Liver (tissue), 9 donors: ENCODE data around the gene HOXB9. TPM values are rescaled to one million over a fixed set of nuclear protein-coding genes. Genes with fewer than 3 reads are reported as not detected.

ENCODE experiments used
- DNase-seq: peaks from one replicate; pipeline ENCODE4 v3.0.0-alpha.2; 2017; ENCODE audit warnings: low spot score
- H3K27ac ChIP-seq, 2 donors: one replicate each; pipeline ENCODE4 v1.7.0; 2013; ENCODE audit warnings: inconsistent platforms in 2 of 2, low read length in 2 of 2, control low read depth in 1 of 2, low read depth in 1 of 2, mild to moderate bottlenecking in 1 of 2
- H3K27me3 ChIP-seq, 4 donors: one replicate each; pipeline versions ENCODE4 v1.6.1 to v1.7.0; 2013; ENCODE audit warnings: low read length in 3 of 4, inconsistent platforms in 1 of 4, mild to moderate bottlenecking in 1 of 4, moderate library complexity in 1 of 4; ENCODE audit not compliant: control insufficient read depth in 4 of 4, insufficient read depth in 4 of 4
- H3K36me3 ChIP-seq, 4 donors: one replicate each; pipeline versions ENCODE4 v1.6.1 to v1.7.0; 2013; ENCODE audit warnings: low read length in 3 of 4, mild to moderate bottlenecking in 3 of 4, low read depth in 1 of 4, moderate library complexity in 1 of 4; ENCODE audit not compliant: control insufficient read depth in 4 of 4, insufficient read depth in 3 of 4
- H3K4me1 ChIP-seq, 4 donors: one replicate each; pipeline versions ENCODE4 v1.6.1 to v1.7.0; 2013; ENCODE audit warnings: low read length in 3 of 4, mild to moderate bottlenecking in 3 of 4, moderate library complexity in 1 of 4; ENCODE audit not compliant: control insufficient read depth in 4 of 4, insufficient read depth in 4 of 4
- H3K4me3 ChIP-seq, 3 donors: one replicate each; pipeline versions ENCODE4 v1.6.1 to v1.7.0; 2013; ENCODE audit warnings: low read length in 3 of 3, control low read depth in 1 of 3, low read depth in 1 of 3, mild to moderate bottlenecking in 1 of 3
- H3K9ac ChIP-seq, 2 donors: one replicate each; pipeline ENCODE4 v1.7.0; 2013; ENCODE audit warnings: low read length in 2 of 2, mild to moderate bottlenecking in 2 of 2, moderate library complexity in 2 of 2, control low read depth in 1 of 2, low read depth in 1 of 2
- H3K9me3 ChIP-seq, 4 donors: one replicate each; pipeline versions ENCODE4 v1.6.1 to v1.7.0; 2013; ENCODE audit warnings: low read length in 3 of 4; ENCODE audit not compliant: control insufficient read depth in 4 of 4
- EGR1 ChIP-seq, 2 donors: IDR thresholded peaks; 2 replicates each; pipeline ENCODE4 v1.6.1; 2016 to 2018; ENCODE audit warnings: antibody characterized with exemption in 2 of 2, low read depth in 2 of 2
- FOXA1 ChIP-seq: IDR thresholded peaks from 2 replicates; pipeline ENCODE4 v1.6.1; 2016; ENCODE audit warnings: antibody characterized with exemption
- FOXA2 ChIP-seq: IDR thresholded peaks from 2 replicates; pipeline ENCODE4 v1.6.1; 2016; ENCODE audit warnings: antibody characterized with exemption
- GABPA ChIP-seq, 2 donors: IDR thresholded peaks in 1 of 2; conservative IDR thresholded peaks in 1 of 2; 2 replicates each; pipeline ENCODE4 v1.6.1; 2016; ENCODE audit warnings: antibody characterized with exemption in 2 of 2, mild to moderate bottlenecking in 1 of 2, moderate library complexity in 1 of 2
- HNF4A ChIP-seq, 2 donors: conservative IDR thresholded peaks; 2 replicates each; pipeline ENCODE4 v1.6.1; 2016; ENCODE audit warnings: antibody characterized with exemption in 2 of 2, mild to moderate bottlenecking in 2 of 2
- HNF4G ChIP-seq: IDR thresholded peaks from 2 replicates; pipeline ENCODE4 v1.6.1; 2016; ENCODE audit warnings: antibody characterized with exemption
- JUND ChIP-seq, 2 donors: IDR thresholded peaks; 2 replicates each; pipeline ENCODE4 v1.6.1; 2016; ENCODE audit warnings: antibody characterized with exemption in 2 of 2
- NR2F2 ChIP-seq: IDR thresholded peaks from 2 replicates; pipeline ENCODE4 v1.6.1; 2016; ENCODE audit warnings: antibody characterized with exemption
- RXRA ChIP-seq, 2 donors: IDR thresholded peaks; 2 replicates each; pipeline ENCODE4 v1.6.1; 2017 to 2018; ENCODE audit warnings: antibody characterized with exemption in 2 of 2, mild to moderate bottlenecking in 1 of 2
- SP1 ChIP-seq: IDR thresholded peaks from 2 replicates; pipeline ENCODE4 v1.6.1; 2018; ENCODE audit warnings: antibody characterized with exemption, mild to moderate bottlenecking
- TAF1 ChIP-seq: conservative IDR thresholded peaks from 2 replicates; pipeline ENCODE4 v1.6.1; 2016; ENCODE audit warnings: antibody characterized with exemption, mild to moderate bottlenecking
- YY1 ChIP-seq: IDR thresholded peaks from 2 replicates; pipeline ENCODE4 v1.6.1; 2016; ENCODE audit warnings: antibody characterized with exemption, mild to moderate bottlenecking
- WGBS: extraction: QIAGEN DNeasy Blood & Tissue Kit; methylation state at CpG from one replicate; pipeline ENCODE4 v1.1.7; 2013; 5-methylcytosine and 5-hydroxymethylcytosine counted together
- polyA plus RNA-seq, 2 donors: library from polyadenylated mRNA; stranded (reverse) in 1 of 2; unstranded in 1 of 2; fragments of 200-250 nt in 1 of 2; fragments of >200 nt in 1 of 2; fragmentation: Nextera tagmentation in 1 of 2; extraction: Ambion mirVana in 1 of 2; gene quantifications; one replicate each; pipeline versions ENCODE4 v1.2.1 to v1.2.3, GENCODE V29; 2013 to 2015
- total RNA-seq, 2 donors: library from RNA; depleted of rRNA; stranded (reverse); fragments of >200 nt; gene quantifications; one replicate each; pipeline ENCODE4 v1.2.3, GENCODE V29; 2014
- TF ChIP-seq, protein P1 (sequence below): IDR thresholded peaks from 2 replicates; pipeline ENCODE4 v1.6.1; 2016; ENCODE audit warnings: antibody characterized with exemption
- TF ChIP-seq, protein P2 (sequence below): IDR thresholded peaks from 2 replicates; pipeline ENCODE4 v1.6.1; 2016; ENCODE audit warnings: antibody characterized with exemption
- TF ChIP-seq, protein P3 (sequence below): IDR thresholded peaks from 2 replicates; pipeline ENCODE4 v1.6.1; 2016; ENCODE audit warnings: antibody characterized with exemption
- TF ChIP-seq, protein P4 (sequence below): fragments of 150-350 bp; IDR thresholded peaks from 2 replicates; pipeline ENCODE4 v1.5.1; 2017; ENCODE audit warnings: improper control_type of control experiment, low read depth, low read length; ENCODE audit not compliant: missing input control
- TF ChIP-seq, protein P5 (sequence below): IDR thresholded peaks from 2 replicates; pipeline ENCODE4 v1.6.1; 2016; ENCODE audit warnings: antibody characterized with exemption, mild to moderate bottlenecking
- donor health status: healthy.
- donor health status: healthy.
- donor health status: healthy.
- donor health status: healthy.
- donor health status: healthy.

The HOXB9 gene
- total and polyA plus RNA-seq, 4 donors: not detected

DNA sequence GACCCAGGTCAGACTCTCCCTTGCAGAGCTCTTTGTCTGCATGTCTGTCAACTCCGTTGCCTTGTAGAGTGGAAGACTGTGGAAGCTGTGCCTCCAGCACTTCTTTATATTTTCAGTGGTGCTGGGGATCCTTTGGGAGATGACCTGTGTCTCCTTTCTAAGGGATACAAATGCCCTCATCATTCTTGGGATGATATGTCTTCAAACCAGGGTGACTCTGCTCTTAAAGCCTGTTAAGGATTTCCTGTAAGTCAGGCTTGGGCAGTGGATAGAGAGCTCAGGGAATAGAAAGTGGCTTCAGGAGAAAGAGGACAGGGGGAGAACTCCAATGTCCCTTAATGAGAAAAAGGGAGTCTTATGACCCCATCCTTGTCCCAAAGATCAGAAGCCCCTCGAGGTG is 37.6 kb downstream of the HOXB9 start (continued):
- TF ChIP-seq, protein P1, sequence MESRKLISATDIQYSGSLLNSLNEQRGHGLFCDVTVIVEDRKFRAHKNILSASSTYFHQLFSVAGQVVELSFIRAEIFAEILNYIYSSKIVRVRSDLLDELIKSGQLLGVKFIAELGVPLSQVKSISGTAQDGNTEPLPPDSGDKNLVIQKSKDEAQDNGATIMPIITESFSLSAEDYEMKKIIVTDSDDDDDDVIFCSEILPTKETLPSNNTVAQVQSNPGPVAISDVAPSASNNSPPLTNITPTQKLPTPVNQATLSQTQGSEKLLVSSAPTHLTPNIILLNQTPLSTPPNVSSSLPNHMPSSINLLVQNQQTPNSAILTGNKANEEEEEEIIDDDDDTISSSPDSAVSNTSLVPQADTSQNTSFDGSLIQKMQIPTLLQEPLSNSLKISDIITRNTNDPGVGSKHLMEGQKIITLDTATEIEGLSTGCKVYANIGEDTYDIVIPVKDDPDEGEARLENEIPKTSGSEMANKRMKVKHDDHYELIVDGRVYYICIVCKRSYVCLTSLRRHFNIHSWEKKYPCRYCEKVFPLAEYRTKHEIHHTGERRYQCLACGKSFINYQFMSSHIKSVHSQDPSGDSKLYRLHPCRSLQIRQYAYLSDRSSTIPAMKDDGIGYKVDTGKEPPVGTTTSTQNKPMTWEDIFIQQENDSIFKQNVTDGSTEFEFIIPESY: no peak
- no peak for TF ChIP-seq FOXA2
- no peak for TF ChIP-seq NR2F2
- no peak for TF ChIP-seq SP1
- TF ChIP-seq YY1: no peak
- no peak for TF ChIP-seq JUND (IDR thresholded peaks at IDR 0.05)
- TF ChIP-seq RXRA (IDR thresholded peaks at IDR 0.05): no peak
- TF ChIP-seq FOXA1: no peak
- no peak for TF ChIP-seq EGR1 (IDR thresholded peaks at IDR 0.05; ENCODE audit: low read depth in 2 of 2)
- no peak for TF ChIP-seq HNF4A (conservative IDR thresholded peaks at IDR 0.05)

DNA sequence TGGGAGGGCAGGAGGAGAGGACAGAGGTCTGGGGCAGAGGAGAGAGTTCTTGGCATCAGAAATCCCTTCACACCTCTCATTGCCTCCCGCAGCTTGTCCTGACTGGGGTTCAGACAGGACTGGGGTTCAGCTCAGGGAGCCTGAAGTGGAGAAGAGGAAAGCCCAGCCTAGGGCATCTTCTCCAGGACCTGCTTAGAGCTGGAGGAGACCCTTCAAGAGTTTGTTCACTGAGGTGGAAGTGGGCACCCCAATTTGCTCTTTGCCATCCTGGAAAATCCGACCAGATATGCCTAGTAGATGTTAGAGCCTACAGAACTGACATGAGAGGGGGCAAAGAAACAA is 38.1 kb downstream of the HOXB9 start:
- Histone ChIP-seq H3K9me3 (no peaks in the 10 kb centered on the region), H3K4me3 (no peak overlapping the region), H3K27me3 (peaks cover 0 to 20% (median 11%) of the 10 kb centered on the region in 4 donors), H3K27ac (peak overlapping the region in 1 of 2 donors; percentile 19), H3K4me1 (peaks cover 2 to 20% (median 13%) of the 10 kb centered on the region in 4 donors), H3K9ac (no peak overlapping the region), H3K36me3 (no peaks in the 10 kb centered on the region)
- DNase-seq: no peak
- TF ChIP-seq NR2F2 (no peak), RXRA (IDR thresholded peaks at IDR 0.05) (no peak), YY1 (no peak), TAF1 (no peak), HNF4A (conservative IDR thresholded peaks at IDR 0.05) (no peak), GABPA (IDR thresholded peaks at IDR 0.05 in 1 of 2, conservative IDR thresholded peaks at IDR 0.05 in 1 of 2) (no peak), FOXA1 (no peak), JUND (IDR thresholded peaks at IDR 0.05) (no peak), HNF4G (no peak), EGR1 (IDR thresholded peaks at IDR 0.05; ENCODE audit: low read depth in 2 of 2) (no peak)
- TF ChIP-seq, protein P2, sequence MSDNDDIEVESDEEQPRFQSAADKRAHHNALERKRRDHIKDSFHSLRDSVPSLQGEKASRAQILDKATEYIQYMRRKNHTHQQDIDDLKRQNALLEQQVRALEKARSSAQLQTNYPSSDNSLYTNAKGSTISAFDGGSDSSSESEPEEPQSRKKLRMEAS: no peak
- TF ChIP-seq, protein P3, sequence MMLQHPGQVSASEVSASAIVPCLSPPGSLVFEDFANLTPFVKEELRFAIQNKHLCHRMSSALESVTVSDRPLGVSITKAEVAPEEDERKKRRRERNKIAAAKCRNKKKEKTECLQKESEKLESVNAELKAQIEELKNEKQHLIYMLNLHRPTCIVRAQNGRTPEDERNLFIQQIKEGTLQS: no peak
- TF ChIP-seq, protein P4, sequence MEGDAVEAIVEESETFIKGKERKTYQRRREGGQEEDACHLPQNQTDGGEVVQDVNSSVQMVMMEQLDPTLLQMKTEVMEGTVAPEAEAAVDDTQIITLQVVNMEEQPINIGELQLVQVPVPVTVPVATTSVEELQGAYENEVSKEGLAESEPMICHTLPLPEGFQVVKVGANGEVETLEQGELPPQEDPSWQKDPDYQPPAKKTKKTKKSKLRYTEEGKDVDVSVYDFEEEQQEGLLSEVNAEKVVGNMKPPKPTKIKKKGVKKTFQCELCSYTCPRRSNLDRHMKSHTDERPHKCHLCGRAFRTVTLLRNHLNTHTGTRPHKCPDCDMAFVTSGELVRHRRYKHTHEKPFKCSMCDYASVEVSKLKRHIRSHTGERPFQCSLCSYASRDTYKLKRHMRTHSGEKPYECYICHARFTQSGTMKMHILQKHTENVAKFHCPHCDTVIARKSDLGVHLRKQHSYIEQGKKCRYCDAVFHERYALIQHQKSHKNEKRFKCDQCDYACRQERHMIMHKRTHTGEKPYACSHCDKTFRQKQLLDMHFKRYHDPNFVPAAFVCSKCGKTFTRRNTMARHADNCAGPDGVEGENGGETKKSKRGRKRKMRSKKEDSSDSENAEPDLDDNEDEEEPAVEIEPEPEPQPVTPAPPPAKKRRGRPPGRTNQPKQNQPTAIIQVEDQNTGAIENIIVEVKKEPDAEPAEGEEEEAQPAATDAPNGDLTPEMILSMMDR: no peak
- TF ChIP-seq, protein P5, sequence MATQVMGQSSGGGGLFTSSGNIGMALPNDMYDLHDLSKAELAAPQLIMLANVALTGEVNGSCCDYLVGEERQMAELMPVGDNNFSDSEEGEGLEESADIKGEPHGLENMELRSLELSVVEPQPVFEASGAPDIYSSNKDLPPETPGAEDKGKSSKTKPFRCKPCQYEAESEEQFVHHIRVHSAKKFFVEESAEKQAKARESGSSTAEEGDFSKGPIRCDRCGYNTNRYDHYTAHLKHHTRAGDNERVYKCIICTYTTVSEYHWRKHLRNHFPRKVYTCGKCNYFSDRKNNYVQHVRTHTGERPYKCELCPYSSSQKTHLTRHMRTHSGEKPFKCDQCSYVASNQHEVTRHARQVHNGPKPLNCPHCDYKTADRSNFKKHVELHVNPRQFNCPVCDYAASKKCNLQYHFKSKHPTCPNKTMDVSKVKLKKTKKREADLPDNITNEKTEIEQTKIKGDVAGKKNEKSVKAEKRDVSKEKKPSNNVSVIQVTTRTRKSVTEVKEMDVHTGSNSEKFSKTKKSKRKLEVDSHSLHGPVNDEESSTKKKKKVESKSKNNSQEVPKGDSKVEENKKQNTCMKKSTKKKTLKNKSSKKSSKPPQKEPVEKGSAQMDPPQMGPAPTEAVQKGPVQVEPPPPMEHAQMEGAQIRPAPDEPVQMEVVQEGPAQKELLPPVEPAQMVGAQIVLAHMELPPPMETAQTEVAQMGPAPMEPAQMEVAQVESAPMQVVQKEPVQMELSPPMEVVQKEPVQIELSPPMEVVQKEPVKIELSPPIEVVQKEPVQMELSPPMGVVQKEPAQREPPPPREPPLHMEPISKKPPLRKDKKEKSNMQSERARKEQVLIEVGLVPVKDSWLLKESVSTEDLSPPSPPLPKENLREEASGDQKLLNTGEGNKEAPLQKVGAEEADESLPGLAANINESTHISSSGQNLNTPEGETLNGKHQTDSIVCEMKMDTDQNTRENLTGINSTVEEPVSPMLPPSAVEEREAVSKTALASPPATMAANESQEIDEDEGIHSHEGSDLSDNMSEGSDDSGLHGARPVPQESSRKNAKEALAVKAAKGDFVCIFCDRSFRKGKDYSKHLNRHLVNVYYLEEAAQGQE: no peak
- 49% methylated on average over 2 of the region's 2 CpGs for WGBS
